Mucosa of stomach (tissue), 1 donor: ENCODE data around the gene ATPAF1.

Experiments used
- H3K27me3 ChIP-seq: one replicate; pipeline ENCODE4 v1.7.0; 2013; ENCODE audit warnings: mild to moderate bottlenecking, low read length; ENCODE audit not compliant: control insufficient read depth, insufficient read depth
- H3K36me3 ChIP-seq: one replicate; pipeline ENCODE4 v1.7.0; 2013; ENCODE audit warnings: low read length; ENCODE audit not compliant: control insufficient read depth, insufficient read depth
- H3K4me1 ChIP-seq: one replicate; pipeline ENCODE4 v1.7.0; 2013; ENCODE audit warnings: mild to moderate bottlenecking, low read length; ENCODE audit not compliant: control insufficient read depth, insufficient read depth
- H3K4me3 ChIP-seq: one replicate; pipeline ENCODE4 v1.7.0; 2013; ENCODE audit warnings: low read length
- H3K9ac ChIP-seq: one replicate; pipeline ENCODE4 v1.7.0; 2013; ENCODE audit warnings: mild to moderate bottlenecking, low read length, moderate library complexity
- H3K9me3 ChIP-seq: one replicate; pipeline ENCODE4 v1.7.0; 2013; ENCODE audit warnings: mild to moderate bottlenecking, low read length, moderate library complexity; ENCODE audit not compliant: control insufficient read depth
- donor health status: Pancreatic carcinoma.

The ATPAF1 gene

GRCh38 chr1:46643368-46643775, 24.8 kb downstream of the ATPAF1 start:
- no peak overlapping the region for H3K4me3 ChIP-seq
- H3K36me3 ChIP-seq, result no peaks in the 10 kb centered on the region
- H3K9ac ChIP-seq, result no peak overlapping the region
- no peaks in the 10 kb centered on the region for H3K9me3 ChIP-seq
- no peaks in the 10 kb centered on the region for H3K27me3 ChIP-seq
- H3K4me1 ChIP-seq, result peaks cover 5% of the 10 kb centered on the region

GRCh38 chr1:46642115-46642680, 26.0 kb downstream of the ATPAF1 start:
- no peak overlapping the region for H3K9ac ChIP-seq
- H3K27me3 ChIP-seq, result no peaks in the 10 kb centered on the region
- no peaks in the 10 kb centered on the region for H3K36me3 ChIP-seq
- no peak overlapping the region for H3K4me3 ChIP-seq
- H3K9me3 ChIP-seq, result no peaks in the 10 kb centered on the region
- H3K4me1 ChIP-seq, result peaks cover 5% of the 10 kb centered on the region

GRCh38 chr1:46639547-46639946, 28.6 kb downstream of the ATPAF1 start:
- peaks cover 5% of the 10 kb centered on the region for H3K4me1 ChIP-seq
- H3K4me3 ChIP-seq, result no peak overlapping the region
- no peaks in the 10 kb centered on the region for H3K36me3 ChIP-seq
- H3K9me3 ChIP-seq, result no peaks in the 10 kb centered on the region
- H3K27me3 ChIP-seq, result no peaks in the 10 kb centered on the region
- no peak overlapping the region for H3K9ac ChIP-seq

- Histone ChIP-seq H3K9ac (no peak overlapping the region), H3K4me1 (peaks cover 5% of the 10 kb centered on the region), H3K36me3 (no peaks in the 10 kb centered on the region), H3K9me3 (no peaks in the 10 kb centered on the region), H3K4me3 (no peak overlapping the region), H3K27me3 (no peaks in the 10 kb centered on the region)
These were observed 29.2 kb downstream of the ATPAF1 start for GRCh38 chr1:46638921-46639320.

GRCh38 chr1:46637444-46638083, 30.6 kb downstream of the ATPAF1 start:
- Histone ChIP-seq H3K9me3 (no peaks in the 10 kb centered on the region), H3K4me1 (peaks cover 5% of the 10 kb centered on the region), H3K9ac (no peak overlapping the region), H3K36me3 (no peaks in the 10 kb centered on the region), H3K4me3 (no peak overlapping the region), H3K27me3 (no peaks in the 10 kb centered on the region)

- H3K27me3 ChIP-seq, result no peaks in the 10 kb centered on the region
- H3K9ac ChIP-seq, result no peak overlapping the region
- no peak overlapping the region for H3K4me3 ChIP-seq
- H3K36me3 ChIP-seq, result peaks cover 5% of the 10 kb centered on the region
- H3K4me1 ChIP-seq, result peaks cover 5% of the 10 kb centered on the region
- H3K9me3 ChIP-seq, result no peaks in the 10 kb centered on the region
These were observed 33.0 kb downstream of the ATPAF1 start for GRCh38 chr1:46635205-46635604.

GRCh38 chr1:46630719-46631118, 37.4 kb downstream of the ATPAF1 start:
- Histone ChIP-seq H3K36me3 (peaks cover 5% of the 10 kb centered on the region), H3K9me3 (no peaks in the 10 kb centered on the region), H3K4me1 (no peaks in the 10 kb centered on the region)

GRCh38 chr1:46623743-46624644, 44.2 kb downstream of the ATPAF1 start:
- Histone ChIP-seq H3K4me3 (no peak overlapping the region), H3K27me3 (no peaks in the 10 kb centered on the region), H3K4me1 (no peaks in the 10 kb centered on the region)

More at GRCh38 chr1:46630719-46631118, 37.4 kb downstream of the ATPAF1 start:
- no peaks in the 10 kb centered on the region for H3K27me3 ChIP-seq
- H3K4me3 ChIP-seq, result no peak overlapping the region
- no peak overlapping the region for H3K9ac ChIP-seq

GRCh38 chr1:46622344-46622743, 45.8 kb downstream of the ATPAF1 start:
- Histone ChIP-seq H3K36me3 (no peaks in the 10 kb centered on the region), H3K9me3 (no peaks in the 10 kb centered on the region), H3K4me3 (no peak overlapping the region), H3K4me1 (no peaks in the 10 kb centered on the region), H3K27me3 (no peaks in the 10 kb centered on the region), H3K9ac (no peak overlapping the region)

More at GRCh38 chr1:46623743-46624644, 44.2 kb downstream of the ATPAF1 start:
- no peak overlapping the region for H3K9ac ChIP-seq
- H3K36me3 ChIP-seq, result no peaks in the 10 kb centered on the region
- H3K9me3 ChIP-seq, result no peaks in the 10 kb centered on the region

- no peaks in the 10 kb centered on the region for H3K9me3 ChIP-seq
- no peak overlapping the region for H3K9ac ChIP-seq
- H3K4me1 ChIP-seq, result no peaks in the 10 kb centered on the region
- H3K4me3 ChIP-seq, result no peak overlapping the region
- H3K27me3 ChIP-seq, result no peaks in the 10 kb centered on the region
- H3K36me3 ChIP-seq, result no peaks in the 10 kb centered on the region
These were observed 46.2 kb downstream of the ATPAF1 start for GRCh38 chr1:46621930-46622329.

GRCh38 chr1:46619656-46620258, 48.4 kb downstream of the ATPAF1 start:
- no peaks in the 10 kb centered on the region for H3K27me3 ChIP-seq
- H3K4me1 ChIP-seq, result peaks cover 14% of the 10 kb centered on the region
- H3K36me3 ChIP-seq, result no peaks in the 10 kb centered on the region
- no peak overlapping the region for H3K9ac ChIP-seq
- H3K4me3 ChIP-seq, result no peak overlapping the region
- H3K9me3 ChIP-seq, result no peaks in the 10 kb centered on the region
